KBM-7 (cell line): ENCODE data around the gene CNOT9.

Source experiments
- DNase-seq: peaks from one replicate; pipeline ENCODE4 v3.0.0-alpha.2; 2015
- in situ Hi-C: fragments of 300-500 bp; cut with MboI; formaldehyde crosslinking; loops from 2 replicates; pipeline ENCODE4 v1.14.3; 2020; ENCODE audit warnings: low sequenced_read_pairs, low pct_unique_long_range_greater_than_20kb, mixed read lengths

CNOT9 gene

GRCh38 chr2:218570850-218571249 lies 2.2 kb downstream of the CNOT9 start:
- in situ Hi-C loops, result no loop called here
- DNase-seq, result no peak

GRCh38 chr2:218576854-218577253 lies 8.2 kb downstream of the CNOT9 start:
- in situ Hi-C loops, result no loop called here
- DNase-seq, result no peak

GRCh38 chr2:218577482-218578220 lies 9.0 kb downstream of the CNOT9 start:
- in situ Hi-C loops, result no loop called here

GRCh38 chr2:218578272-218578877 lies 9.7 kb downstream of the CNOT9 start:
- in situ Hi-C loops, result no loop called here
- no peak for DNase-seq

More at GRCh38 chr2:218577482-218578220, 9.0 kb downstream of the CNOT9 start:
- no peak for DNase-seq

- no peak for DNase-seq
- in situ Hi-C loops, result no loop called here
These were observed 13.4 kb downstream of the CNOT9 start for GRCh38 chr2:218582076-218582475.

GRCh38 chr2:218583983-218584850 lies 15.6 kb downstream of the CNOT9 start:
- in situ Hi-C loops, result no loop called here
- DNase-seq, result no peak

- in situ Hi-C loops, result no loop called here
- DNase-seq, result no peak
These were observed 16.9 kb downstream of the CNOT9 start for GRCh38 chr2:218585541-218585940.

- DNase-seq, result no peak
These were observed 36.8 kb downstream of the CNOT9 start for GRCh38 chr2:218605432-218605831.

GRCh38 chr2:218607436-218608115 lies 38.9 kb downstream of the CNOT9 start, which contains the start of gene PLCD4:
Gene PLCD4, plus strand, starts transcription at chr2:218607899. Its CDS starts 7,841 bp downstream, at chr2:218615740.
- in situ Hi-C loops, result no loop called here
- DNase-seq, result no peak

More at GRCh38 chr2:218605432-218605831, 36.8 kb downstream of the CNOT9 start:
- in situ Hi-C loops, result no loop called here

- in situ Hi-C loops, result no loop called here
- DNase-seq, result no peak
These were observed 47.3 kb downstream of the CNOT9 start for GRCh38 chr2:218615868-218616315.

- in situ Hi-C loops, result no loop called here
- DNase-seq, result no peak
These were observed 49.6 kb downstream of the CNOT9 start for GRCh38 chr2:218618102-218618860.

- no peak for DNase-seq
- in situ Hi-C loops, result no loop called here
These were observed 52.4 kb downstream of the CNOT9 start for GRCh38 chr2:218621007-218621406.

GRCh38 chr2:218622606-218623365 lies 54.1 kb downstream of the CNOT9 start:
- DNase-seq, result peak; percentile 27
- in situ Hi-C loops, result no loop called here

GRCh38 chr2:218623366-218623705 lies 54.7 kb downstream of the CNOT9 start:
- in situ Hi-C loops, result no loop called here
- no peak for DNase-seq

GRCh38 chr2:218626369-218626768 lies 57.7 kb downstream of the CNOT9 start:
- DNase-seq, result no peak
- in situ Hi-C loops, result no loop called here

- in situ Hi-C loops, result no loop called here
- DNase-seq, result no peak
These were observed 59.3 kb downstream of the CNOT9 start for GRCh38 chr2:218627939-218628338.

GRCh38 chr2:218631837-218632236 lies 63.2 kb downstream of the CNOT9 start:
- in situ Hi-C loops, result no loop called here
- no peak for DNase-seq

- in situ Hi-C loops, result no loop called here
- DNase-seq, result no peak
These were observed 67.1 kb downstream of the CNOT9 start for GRCh38 chr2:218635719-218636118.
